ENCODE results near the gene SETDB2. TPM values are rescaled to one million over a fixed set of nuclear protein-coding genes. Genes with fewer than 3 reads are reported as not detected.

The SETDB2 gene
- total RNA-seq, 1 experiment from 2014 or later = 5.9 TPM

DNA sequence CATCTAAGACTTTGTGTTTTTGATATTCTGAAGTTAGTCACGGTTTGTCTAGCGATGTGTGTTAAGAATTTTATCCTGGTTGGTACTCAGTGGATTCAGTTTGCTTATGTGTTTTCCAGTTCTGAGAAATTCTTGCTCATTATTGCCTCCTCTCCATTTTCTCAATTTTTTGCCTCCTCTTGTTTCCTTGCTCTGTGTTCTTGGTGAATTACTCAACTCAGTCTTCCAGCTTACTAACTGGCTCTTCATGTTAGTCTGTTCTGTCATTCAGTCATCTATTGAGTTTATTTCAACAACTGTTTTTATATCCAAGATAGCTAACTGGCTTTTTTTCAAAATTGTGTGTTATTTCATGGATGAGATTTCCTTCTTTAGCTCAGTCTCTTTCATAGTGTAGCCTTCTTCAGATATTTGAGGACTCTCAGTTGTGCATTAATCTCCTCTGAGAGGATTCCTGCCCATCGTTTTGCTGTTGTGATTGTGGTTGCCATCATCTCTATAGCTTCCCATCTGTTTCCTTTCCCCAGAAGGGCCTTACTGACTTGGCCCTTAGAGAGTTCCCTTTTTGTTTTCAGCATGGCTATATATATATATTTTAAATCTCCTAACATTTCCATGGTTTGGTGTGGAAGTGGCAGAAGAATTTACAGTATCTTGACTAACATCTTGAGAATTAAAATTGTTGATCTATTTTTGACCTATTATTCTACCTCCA is 6.2 kb downstream of the SETDB2 start:
- no peaks in the 10 kb centered on the region for H3K27me3 Mint-ChIP-seq (ENCODE audit: low read depth)
- H3K27ac Mint-ChIP-seq = no peak overlapping the region; the same call in 1 of the 2 replicates
- ChIA-PET POLR2A (no interaction called here), CTCF (no interaction called here)
- no peaks in the 10 kb centered on the region for H3K36me3 Mint-ChIP-seq
- H3K9me3 Mint-ChIP-seq = no peaks in the 10 kb centered on the region
- ATAC-seq = no peak
- peaks cover 3% of the 10 kb centered on the region; the same call in 1 of the 2 replicates for H3K4me1 Mint-ChIP-seq
- H3K4me3 Mint-ChIP-seq = no peak overlapping the region
- DNase-seq (ENCODE audit: low spot score) = no peak
- TF ChIP-seq IRF2 (CRISPR knock-in tag; IDR thresholded peaks at IDR 0.05; ENCODE audit: borderline replicate concordance, low read depth) (no peak), ZNF671 (CRISPR knock-in tag; IDR thresholded peaks at IDR 0.05) (no peak), ETV6 (CRISPR knock-in tag; IDR thresholded peaks at IDR 0.05) (no peak), FOXJ3 (CRISPR knock-in tag; IDR thresholded peaks at IDR 0.05; ENCODE audit: borderline replicate concordance) (no peak), ATF1 (CRISPR knock-in tag; IDR thresholded peaks at IDR 0.05) (no peak), ZBTB21 (CRISPR knock-in tag; IDR thresholded peaks at IDR 0.05; ENCODE audit: borderline replicate concordance) (no peak), ZNF416 (CRISPR knock-in tag; IDR thresholded peaks at IDR 0.05) (no peak), GABPB1 (CRISPR knock-in tag; IDR thresholded peaks at IDR 0.05) (no peak), TEAD4 (CRISPR knock-in tag; IDR thresholded peaks at IDR 0.05) (no peak), GTF2I (CRISPR knock-in tag; conservative IDR thresholded peaks at IDR 0.05) (no peak), ZNF138 (CRISPR knock-in tag; conservative IDR thresholded peaks at IDR 0.05) (no peak)
- TF ChIP-seq, protein P1, sequence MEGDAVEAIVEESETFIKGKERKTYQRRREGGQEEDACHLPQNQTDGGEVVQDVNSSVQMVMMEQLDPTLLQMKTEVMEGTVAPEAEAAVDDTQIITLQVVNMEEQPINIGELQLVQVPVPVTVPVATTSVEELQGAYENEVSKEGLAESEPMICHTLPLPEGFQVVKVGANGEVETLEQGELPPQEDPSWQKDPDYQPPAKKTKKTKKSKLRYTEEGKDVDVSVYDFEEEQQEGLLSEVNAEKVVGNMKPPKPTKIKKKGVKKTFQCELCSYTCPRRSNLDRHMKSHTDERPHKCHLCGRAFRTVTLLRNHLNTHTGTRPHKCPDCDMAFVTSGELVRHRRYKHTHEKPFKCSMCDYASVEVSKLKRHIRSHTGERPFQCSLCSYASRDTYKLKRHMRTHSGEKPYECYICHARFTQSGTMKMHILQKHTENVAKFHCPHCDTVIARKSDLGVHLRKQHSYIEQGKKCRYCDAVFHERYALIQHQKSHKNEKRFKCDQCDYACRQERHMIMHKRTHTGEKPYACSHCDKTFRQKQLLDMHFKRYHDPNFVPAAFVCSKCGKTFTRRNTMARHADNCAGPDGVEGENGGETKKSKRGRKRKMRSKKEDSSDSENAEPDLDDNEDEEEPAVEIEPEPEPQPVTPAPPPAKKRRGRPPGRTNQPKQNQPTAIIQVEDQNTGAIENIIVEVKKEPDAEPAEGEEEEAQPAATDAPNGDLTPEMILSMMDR (IDR thresholded peaks at IDR 0.05) = no peak
- TF ChIP-seq, protein P2, sequence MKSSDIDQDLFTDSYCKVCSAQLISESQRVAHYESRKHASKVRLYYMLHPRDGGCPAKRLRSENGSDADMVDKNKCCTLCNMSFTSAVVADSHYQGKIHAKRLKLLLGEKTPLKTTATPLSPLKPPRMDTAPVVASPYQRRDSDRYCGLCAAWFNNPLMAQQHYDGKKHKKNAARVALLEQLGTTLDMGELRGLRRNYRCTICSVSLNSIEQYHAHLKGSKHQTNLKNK (CRISPR knock-in tag; IDR thresholded peaks at IDR 0.05) = no peak
- TF ChIP-seq, protein P3, sequence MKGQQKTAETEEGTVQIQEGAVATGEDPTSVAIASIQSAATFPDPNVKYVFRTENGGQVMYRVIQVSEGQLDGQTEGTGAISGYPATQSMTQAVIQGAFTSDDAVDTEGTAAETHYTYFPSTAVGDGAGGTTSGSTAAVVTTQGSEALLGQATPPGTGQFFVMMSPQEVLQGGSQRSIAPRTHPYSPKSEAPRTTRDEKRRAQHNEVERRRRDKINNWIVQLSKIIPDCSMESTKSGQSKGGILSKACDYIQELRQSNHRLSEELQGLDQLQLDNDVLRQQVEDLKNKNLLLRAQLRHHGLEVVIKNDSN (CRISPR knock-in tag; IDR thresholded peaks at IDR 0.05) = no peak
- TF ChIP-seq, protein P4, sequence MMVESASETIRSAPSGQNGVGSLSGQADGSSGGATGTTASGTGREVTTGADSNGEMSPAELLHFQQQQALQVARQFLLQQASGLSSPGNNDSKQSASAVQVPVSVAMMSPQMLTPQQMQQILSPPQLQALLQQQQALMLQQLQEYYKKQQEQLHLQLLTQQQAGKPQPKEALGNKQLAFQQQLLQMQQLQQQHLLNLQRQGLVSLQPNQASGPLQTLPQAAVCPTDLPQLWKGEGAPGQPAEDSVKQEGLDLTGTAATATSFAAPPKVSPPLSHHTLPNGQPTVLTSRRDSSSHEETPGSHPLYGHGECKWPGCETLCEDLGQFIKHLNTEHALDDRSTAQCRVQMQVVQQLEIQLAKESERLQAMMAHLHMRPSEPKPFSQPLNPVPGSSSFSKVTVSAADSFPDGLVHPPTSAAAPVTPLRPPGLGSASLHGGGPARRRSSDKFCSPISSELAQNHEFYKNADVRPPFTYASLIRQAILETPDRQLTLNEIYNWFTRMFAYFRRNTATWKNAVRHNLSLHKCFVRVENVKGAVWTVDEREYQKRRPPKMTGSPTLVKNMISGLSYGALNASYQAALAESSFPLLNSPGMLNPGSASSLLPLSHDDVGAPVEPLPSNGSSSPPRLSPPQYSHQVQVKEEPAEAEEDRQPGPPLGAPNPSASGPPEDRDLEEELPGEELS (CRISPR knock-in tag; IDR thresholded peaks at IDR 0.05) = no peak
- TF ChIP-seq, protein P5, sequence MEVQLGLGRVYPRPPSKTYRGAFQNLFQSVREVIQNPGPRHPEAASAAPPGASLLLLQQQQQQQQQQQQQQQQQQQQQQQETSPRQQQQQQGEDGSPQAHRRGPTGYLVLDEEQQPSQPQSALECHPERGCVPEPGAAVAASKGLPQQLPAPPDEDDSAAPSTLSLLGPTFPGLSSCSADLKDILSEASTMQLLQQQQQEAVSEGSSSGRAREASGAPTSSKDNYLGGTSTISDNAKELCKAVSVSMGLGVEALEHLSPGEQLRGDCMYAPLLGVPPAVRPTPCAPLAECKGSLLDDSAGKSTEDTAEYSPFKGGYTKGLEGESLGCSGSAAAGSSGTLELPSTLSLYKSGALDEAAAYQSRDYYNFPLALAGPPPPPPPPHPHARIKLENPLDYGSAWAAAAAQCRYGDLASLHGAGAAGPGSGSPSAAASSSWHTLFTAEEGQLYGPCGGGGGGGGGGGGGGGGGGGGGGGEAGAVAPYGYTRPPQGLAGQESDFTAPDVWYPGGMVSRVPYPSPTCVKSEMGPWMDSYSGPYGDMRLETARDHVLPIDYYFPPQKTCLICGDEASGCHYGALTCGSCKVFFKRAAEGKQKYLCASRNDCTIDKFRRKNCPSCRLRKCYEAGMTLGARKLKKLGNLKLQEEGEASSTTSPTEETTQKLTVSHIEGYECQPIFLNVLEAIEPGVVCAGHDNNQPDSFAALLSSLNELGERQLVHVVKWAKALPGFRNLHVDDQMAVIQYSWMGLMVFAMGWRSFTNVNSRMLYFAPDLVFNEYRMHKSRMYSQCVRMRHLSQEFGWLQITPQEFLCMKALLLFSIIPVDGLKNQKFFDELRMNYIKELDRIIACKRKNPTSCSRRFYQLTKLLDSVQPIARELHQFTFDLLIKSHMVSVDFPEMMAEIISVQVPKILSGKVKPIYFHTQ (CRISPR knock-in tag; IDR thresholded peaks at IDR 0.05) = no peak
- TF ChIP-seq, protein P6, sequence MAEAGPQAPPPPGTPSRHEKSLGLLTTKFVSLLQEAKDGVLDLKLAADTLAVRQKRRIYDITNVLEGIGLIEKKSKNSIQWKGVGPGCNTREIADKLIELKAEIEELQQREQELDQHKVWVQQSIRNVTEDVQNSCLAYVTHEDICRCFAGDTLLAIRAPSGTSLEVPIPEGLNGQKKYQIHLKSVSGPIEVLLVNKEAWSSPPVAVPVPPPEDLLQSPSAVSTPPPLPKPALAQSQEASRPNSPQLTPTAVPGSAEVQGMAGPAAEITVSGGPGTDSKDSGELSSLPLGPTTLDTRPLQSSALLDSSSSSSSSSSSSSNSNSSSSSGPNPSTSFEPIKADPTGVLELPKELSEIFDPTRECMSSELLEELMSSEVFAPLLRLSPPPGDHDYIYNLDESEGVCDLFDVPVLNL (CRISPR knock-in tag; IDR thresholded peaks at IDR 0.05; ENCODE audit: borderline replicate concordance, low read depth) = no peak
